Liver (tissue), 9 donors: ENCODE results near the gene POU1F1. TPM values are rescaled to one million over a fixed set of nuclear protein-coding genes. Genes with fewer than 3 reads are reported as not detected.

Experiments
- DNase-seq: peaks from one replicate; pipeline ENCODE4 v3.0.0-alpha.2; 2017; ENCODE audit warnings: low spot score
- H3K27ac ChIP-seq, 2 donors: one replicate each; pipeline ENCODE4 v1.7.0; 2013; ENCODE audit warnings: inconsistent platforms in 2 of 2, low read length in 2 of 2, control low read depth in 1 of 2, low read depth in 1 of 2, mild to moderate bottlenecking in 1 of 2
- H3K27me3 ChIP-seq, 4 donors: one replicate each; pipeline versions ENCODE4 v1.6.1 to v1.7.0; 2013; ENCODE audit warnings: low read length in 3 of 4, inconsistent platforms in 1 of 4, mild to moderate bottlenecking in 1 of 4, moderate library complexity in 1 of 4; ENCODE audit not compliant: control insufficient read depth in 4 of 4, insufficient read depth in 4 of 4
- H3K36me3 ChIP-seq, 4 donors: one replicate each; pipeline versions ENCODE4 v1.6.1 to v1.7.0; 2013; ENCODE audit warnings: low read length in 3 of 4, mild to moderate bottlenecking in 3 of 4, low read depth in 1 of 4, moderate library complexity in 1 of 4; ENCODE audit not compliant: control insufficient read depth in 4 of 4, insufficient read depth in 3 of 4
- H3K4me1 ChIP-seq, 4 donors: one replicate each; pipeline versions ENCODE4 v1.6.1 to v1.7.0; 2013; ENCODE audit warnings: low read length in 3 of 4, mild to moderate bottlenecking in 3 of 4, moderate library complexity in 1 of 4; ENCODE audit not compliant: control insufficient read depth in 4 of 4, insufficient read depth in 4 of 4
- H3K4me3 ChIP-seq, 3 donors: one replicate each; pipeline versions ENCODE4 v1.6.1 to v1.7.0; 2013; ENCODE audit warnings: low read length in 3 of 3, control low read depth in 1 of 3, low read depth in 1 of 3, mild to moderate bottlenecking in 1 of 3
- H3K9ac ChIP-seq, 2 donors: one replicate each; pipeline ENCODE4 v1.7.0; 2013; ENCODE audit warnings: low read length in 2 of 2, mild to moderate bottlenecking in 2 of 2, moderate library complexity in 2 of 2, control low read depth in 1 of 2, low read depth in 1 of 2
- H3K9me3 ChIP-seq, 4 donors: one replicate each; pipeline versions ENCODE4 v1.6.1 to v1.7.0; 2013; ENCODE audit warnings: low read length in 3 of 4; ENCODE audit not compliant: control insufficient read depth in 4 of 4
- ATF3 ChIP-seq: IDR thresholded peaks from 2 replicates; pipeline ENCODE4 v1.6.1; 2016; ENCODE audit warnings: antibody characterized with exemption
- EGR1 ChIP-seq, 2 donors: IDR thresholded peaks; 2 replicates each; pipeline ENCODE4 v1.6.1; 2016 to 2018; ENCODE audit warnings: antibody characterized with exemption in 2 of 2, low read depth in 2 of 2
- FOXA1 ChIP-seq: IDR thresholded peaks from 2 replicates; pipeline ENCODE4 v1.6.1; 2016; ENCODE audit warnings: antibody characterized with exemption
- GABPA ChIP-seq, 2 donors: IDR thresholded peaks in 1 of 2; conservative IDR thresholded peaks in 1 of 2; 2 replicates each; pipeline ENCODE4 v1.6.1; 2016; ENCODE audit warnings: antibody characterized with exemption in 2 of 2, mild to moderate bottlenecking in 1 of 2, moderate library complexity in 1 of 2
- HNF4A ChIP-seq, 2 donors: conservative IDR thresholded peaks; 2 replicates each; pipeline ENCODE4 v1.6.1; 2016; ENCODE audit warnings: antibody characterized with exemption in 2 of 2, mild to moderate bottlenecking in 2 of 2
- HNF4G ChIP-seq: IDR thresholded peaks from 2 replicates; pipeline ENCODE4 v1.6.1; 2016; ENCODE audit warnings: antibody characterized with exemption
- NR2F2 ChIP-seq: IDR thresholded peaks from 2 replicates; pipeline ENCODE4 v1.6.1; 2016; ENCODE audit warnings: antibody characterized with exemption
- REST ChIP-seq: IDR thresholded peaks from 2 replicates; pipeline ENCODE4 v1.6.1; 2016; ENCODE audit warnings: antibody characterized with exemption, mild to moderate bottlenecking
- RXRA ChIP-seq, 2 donors: IDR thresholded peaks; 2 replicates each; pipeline ENCODE4 v1.6.1; 2017 to 2018; ENCODE audit warnings: antibody characterized with exemption in 2 of 2, mild to moderate bottlenecking in 1 of 2
- SP1 ChIP-seq: IDR thresholded peaks from 2 replicates; pipeline ENCODE4 v1.6.1; 2018; ENCODE audit warnings: antibody characterized with exemption, mild to moderate bottlenecking
- YY1 ChIP-seq: IDR thresholded peaks from 2 replicates; pipeline ENCODE4 v1.6.1; 2016; ENCODE audit warnings: antibody characterized with exemption, mild to moderate bottlenecking
- WGBS: extraction: QIAGEN DNeasy Blood & Tissue Kit; methylation state at CpG from one replicate; pipeline ENCODE4 v1.1.7; 2013; 5-methylcytosine and 5-hydroxymethylcytosine counted together
- polyA plus RNA-seq, 2 donors: library from polyadenylated mRNA; stranded (reverse) in 1 of 2; unstranded in 1 of 2; fragments of 200-250 nt in 1 of 2; fragments of >200 nt in 1 of 2; fragmentation: Nextera tagmentation in 1 of 2; extraction: Ambion mirVana in 1 of 2; gene quantifications; one replicate each; pipeline versions ENCODE4 v1.2.1 to v1.2.3, GENCODE V29; 2013 to 2015
- total RNA-seq, 2 donors: library from RNA; depleted of rRNA; stranded (reverse); fragments of >200 nt; gene quantifications; one replicate each; pipeline ENCODE4 v1.2.3, GENCODE V29; 2014
- TF ChIP-seq, protein P1 (sequence below): IDR thresholded peaks from 2 replicates; pipeline ENCODE4 v1.6.1; 2016; ENCODE audit warnings: antibody characterized with exemption
- donor health status: healthy.
- donor health status: healthy.
- donor health status: healthy.
- donor health status: healthy.
- donor health status: healthy.

POU1F1 gene
- total and polyA plus RNA-seq, 4 donors, result not detected

- 83% methylated on average over 1 of the region's 1 CpG for WGBS
- TF ChIP-seq REST (no peak), NR2F2 (no peak), RXRA (IDR thresholded peaks at IDR 0.05) (no peak)
- Histone ChIP-seq H3K9ac (no peak overlapping the region), H3K9me3 (no peaks in the 10 kb centered on the region), H3K27ac (no peak overlapping the region), H3K27me3 (no peaks in the 10 kb centered on the region), H3K4me3 (no peak overlapping the region), H3K36me3 (no peaks in the 10 kb centered on the region), H3K4me1 (no peaks in the 10 kb centered on the region)
- DNase-seq, result no peak
These were observed 37.3 kb upstream of the POU1F1 start for GRCh38 chr3:87313641-87314040.

DNA sequence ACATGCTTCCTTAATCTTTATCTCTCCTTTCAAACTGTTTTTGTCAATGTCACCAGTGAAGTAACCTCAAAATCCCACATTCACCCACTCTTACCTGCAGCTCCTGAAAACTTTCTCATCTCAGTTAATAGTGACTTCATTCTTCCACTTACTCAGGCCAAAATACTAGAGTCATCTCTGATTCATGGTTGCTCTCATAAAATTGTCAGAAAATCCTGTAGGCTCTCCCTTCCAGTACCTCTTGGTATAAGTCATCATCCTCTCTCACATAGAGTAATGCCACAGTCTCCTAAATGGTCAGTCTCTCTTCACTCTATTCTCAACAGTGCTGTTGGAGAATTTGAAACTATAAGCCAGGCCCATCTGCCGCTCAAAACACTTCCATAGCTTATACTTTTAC lies 34.9 kb upstream of the POU1F1 start:
- Histone ChIP-seq H3K4me1 (no peaks in the 10 kb centered on the region), H3K9ac (no peak overlapping the region), H3K36me3 (no peaks in the 10 kb centered on the region), H3K27ac (no peak overlapping the region), H3K27me3 (no peaks in the 10 kb centered on the region), H3K4me3 (no peak overlapping the region), H3K9me3 (no peaks in the 10 kb centered on the region)
- WGBS, result 90% methylated on average over 1 of the region's 1 CpG
- TF ChIP-seq SP1 (no peak), RXRA (IDR thresholded peaks at IDR 0.05) (no peak), GABPA (IDR thresholded peaks at IDR 0.05 in 1 of 2, conservative IDR thresholded peaks at IDR 0.05 in 1 of 2) (no peak), REST (no peak), YY1 (no peak), ATF3 (no peak), EGR1 (IDR thresholded peaks at IDR 0.05; ENCODE audit: low read depth in 2 of 2) (no peak)
- no peak for DNase-seq

GRCh38 chr3:87309601-87310000 lies 33.2 kb upstream of the POU1F1 start:
- 85% methylated on average over 3 of the region's 3 CpGs for WGBS
- TF ChIP-seq HNF4A (conservative IDR thresholded peaks at IDR 0.05) (no peak), FOXA1 (no peak), HNF4G (no peak)
- TF ChIP-seq, protein P1, sequence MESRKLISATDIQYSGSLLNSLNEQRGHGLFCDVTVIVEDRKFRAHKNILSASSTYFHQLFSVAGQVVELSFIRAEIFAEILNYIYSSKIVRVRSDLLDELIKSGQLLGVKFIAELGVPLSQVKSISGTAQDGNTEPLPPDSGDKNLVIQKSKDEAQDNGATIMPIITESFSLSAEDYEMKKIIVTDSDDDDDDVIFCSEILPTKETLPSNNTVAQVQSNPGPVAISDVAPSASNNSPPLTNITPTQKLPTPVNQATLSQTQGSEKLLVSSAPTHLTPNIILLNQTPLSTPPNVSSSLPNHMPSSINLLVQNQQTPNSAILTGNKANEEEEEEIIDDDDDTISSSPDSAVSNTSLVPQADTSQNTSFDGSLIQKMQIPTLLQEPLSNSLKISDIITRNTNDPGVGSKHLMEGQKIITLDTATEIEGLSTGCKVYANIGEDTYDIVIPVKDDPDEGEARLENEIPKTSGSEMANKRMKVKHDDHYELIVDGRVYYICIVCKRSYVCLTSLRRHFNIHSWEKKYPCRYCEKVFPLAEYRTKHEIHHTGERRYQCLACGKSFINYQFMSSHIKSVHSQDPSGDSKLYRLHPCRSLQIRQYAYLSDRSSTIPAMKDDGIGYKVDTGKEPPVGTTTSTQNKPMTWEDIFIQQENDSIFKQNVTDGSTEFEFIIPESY, result no peak
- no peak for DNase-seq

More at GRCh38 chr3:87309601-87310000, 33.2 kb upstream of the POU1F1 start:
- Histone ChIP-seq H3K9me3 (no peaks in the 10 kb centered on the region), H3K27me3 (no peaks in the 10 kb centered on the region), H3K9ac (no peak overlapping the region), H3K36me3 (no peaks in the 10 kb centered on the region), H3K4me1 (no peaks in the 10 kb centered on the region), H3K27ac (no peak overlapping the region), H3K4me3 (no peak overlapping the region)
